Neural progenitor cell (in vitro differentiated cells): ENCODE data around the gene CCDC71L. TPM values are rescaled to one million over a fixed set of nuclear protein-coding genes. Genes with fewer than 3 reads are reported as not detected.

Source experiments
- DNase-seq: peaks from one replicate; pipeline ENCODE4 v3.0.0-alpha.2; 2016; ENCODE audit warnings: low spot score
- H2AFZ ChIP-seq: fragments of 200-600 bp; sonication (generic); replicated peaks from 2 replicates; pipeline ENCODE4 v1.6.1; 2016; ENCODE audit warnings: antibody characterized with exemption
- H3F3A ChIP-seq: fragments of 200-600 bp; sonication (generic); 2 replicates; pipeline ENCODE4 v1.6.1; 2016; ENCODE audit warnings: antibody characterized with exemption, low read depth
- H3K27ac ChIP-seq: fragments of 200-600 bp; sonication (generic); 2 replicates; pipeline ENCODE4 v1.5.1; 2016; ENCODE audit warnings: mild to moderate bottlenecking
- H3K27me3 ChIP-seq: fragments of 200-600 bp; sonication (generic); 2 replicates; pipeline ENCODE4 v1.6.1; 2016; ENCODE audit warnings: mild to moderate bottlenecking, moderate library complexity
- H3K36me3 ChIP-seq: fragments of 200-600 bp; sonication (generic); 2 replicates; pipeline ENCODE4 v1.5.1; 2016
- H3K4me1 ChIP-seq: fragments of 200-600 bp; sonication (generic); 2 replicates; pipeline ENCODE4 v1.6.1; 2016; ENCODE audit warnings: mixed run types
- H3K4me2 ChIP-seq: fragments of 200-600 bp; sonication (generic); 2 replicates; pipeline ENCODE4 v1.6.1; 2016
- H3K4me3 ChIP-seq: fragments of 200-600 bp; sonication (generic); 2 replicates; pipeline ENCODE4 v1.5.1; 2016
- H3K79me2 ChIP-seq: fragments of 200-600 bp; sonication (generic); 2 replicates; pipeline ENCODE4 v1.6.1; 2016; ENCODE audit warnings: low read depth
- H3K9ac ChIP-seq: fragments of 200-600 bp; sonication (generic); 2 replicates; pipeline ENCODE4 v1.6.1; 2016
- H3K9me3 ChIP-seq: fragments of 200-600 bp; sonication (generic); 2 replicates; pipeline ENCODE4 v1.5.1; 2016; ENCODE audit warnings: low read depth
- H4K20me1 ChIP-seq: fragments of 200-600 bp; sonication (generic); 2 replicates; pipeline ENCODE4 v1.6.1; 2016; ENCODE audit warnings: low read depth
- H3K27ac Mint-ChIP-seq: 3 replicates; pipeline ENCODE4 v1.8.0; 2021; ENCODE audit warnings: mixed read lengths
- H3K27me3 Mint-ChIP-seq: 2 replicates; pipeline ENCODE4 v1.8.0; 2022; ENCODE audit warnings: low read depth, mild to moderate bottlenecking, inconsistent platforms, moderate library complexity, mixed read lengths; ENCODE audit not compliant: insufficient read depth
- H3K36me3 Mint-ChIP-seq: 3 replicates; pipeline ENCODE4 v1.8.0; 2021; ENCODE audit warnings: mixed read lengths
- H3K4me1 Mint-ChIP-seq: 3 replicates; pipeline ENCODE4 v1.8.0; 2021; ENCODE audit warnings: mixed read lengths
- H3K4me3 Mint-ChIP-seq: 3 replicates; pipeline ENCODE4 v1.8.0; 2021; ENCODE audit warnings: mild to moderate bottlenecking, moderate library complexity, mixed read lengths
- H3K9me3 Mint-ChIP-seq: 3 replicates; pipeline ENCODE4 v1.8.0; 2020; ENCODE audit warnings: mixed read lengths
- EZH2 ChIP-seq: fragments of 200-600 bp; sonication (generic); IDR thresholded peaks from 2 replicates; pipeline ENCODE4 v1.6.1; 2017; ENCODE audit warnings: antibody characterized with exemption, mild to moderate bottlenecking, moderate library complexity
- EZH2phosphoT487 ChIP-seq: fragments of 200-600 bp; sonication (generic); IDR thresholded peaks from 2 replicates; pipeline ENCODE4 v1.6.1; 2017; ENCODE audit warnings: antibody characterized with exemption
- total RNA-seq: library from RNA; depleted of rRNA; stranded (reverse); fragments of >200 nt; gene quantifications from 2 replicates; pipeline ENCODE4 v1.2.3, GENCODE V29; 2015; ENCODE audit warnings: low replicate concordance
- TF ChIP-seq, protein P1 (sequence below): fragments of 200-600 bp; sonication (generic); IDR thresholded peaks from 2 replicates; pipeline ENCODE4 v1.5.1; 2017; ENCODE audit warnings: antibody characterized with exemption, mild to moderate bottlenecking

Gene CCDC71L
- total RNA-seq, 1 donor from 2014 or later, result 23.8 TPM

DNA sequence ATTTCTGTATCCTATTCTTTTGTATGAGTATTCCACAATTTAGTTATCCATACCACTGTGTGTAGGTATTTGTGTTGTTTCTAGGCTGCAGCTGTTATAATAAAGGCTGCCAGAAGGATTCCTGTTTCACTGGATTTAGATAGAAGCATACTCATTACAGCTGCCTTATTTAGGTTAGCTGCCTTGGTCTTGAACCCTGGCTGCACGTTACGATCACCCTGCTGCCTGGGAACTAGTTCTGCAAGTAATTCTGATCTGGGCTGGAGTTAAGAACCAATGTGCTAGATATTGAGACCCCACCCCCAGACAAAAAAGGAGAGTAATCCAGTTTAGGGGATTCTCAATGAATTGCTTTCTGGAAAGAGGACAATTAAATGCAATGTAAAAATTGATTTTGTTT, 43.1 kb downstream of the CCDC71L start:
- TF ChIP-seq EZH2, result no peak
- no peak for TF ChIP-seq EZH2phosphoT487
- TF ChIP-seq, protein P1, sequence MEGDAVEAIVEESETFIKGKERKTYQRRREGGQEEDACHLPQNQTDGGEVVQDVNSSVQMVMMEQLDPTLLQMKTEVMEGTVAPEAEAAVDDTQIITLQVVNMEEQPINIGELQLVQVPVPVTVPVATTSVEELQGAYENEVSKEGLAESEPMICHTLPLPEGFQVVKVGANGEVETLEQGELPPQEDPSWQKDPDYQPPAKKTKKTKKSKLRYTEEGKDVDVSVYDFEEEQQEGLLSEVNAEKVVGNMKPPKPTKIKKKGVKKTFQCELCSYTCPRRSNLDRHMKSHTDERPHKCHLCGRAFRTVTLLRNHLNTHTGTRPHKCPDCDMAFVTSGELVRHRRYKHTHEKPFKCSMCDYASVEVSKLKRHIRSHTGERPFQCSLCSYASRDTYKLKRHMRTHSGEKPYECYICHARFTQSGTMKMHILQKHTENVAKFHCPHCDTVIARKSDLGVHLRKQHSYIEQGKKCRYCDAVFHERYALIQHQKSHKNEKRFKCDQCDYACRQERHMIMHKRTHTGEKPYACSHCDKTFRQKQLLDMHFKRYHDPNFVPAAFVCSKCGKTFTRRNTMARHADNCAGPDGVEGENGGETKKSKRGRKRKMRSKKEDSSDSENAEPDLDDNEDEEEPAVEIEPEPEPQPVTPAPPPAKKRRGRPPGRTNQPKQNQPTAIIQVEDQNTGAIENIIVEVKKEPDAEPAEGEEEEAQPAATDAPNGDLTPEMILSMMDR, result no peak
- Mint-ChIP-seq H3K36me3 (no peaks in the 10 kb centered on the region), H3K4me1 (peaks cover 5% of the 10 kb centered on the region), H3K27ac (no peak overlapping the region), H3K9me3 (no peaks in the 10 kb centered on the region), H3K4me3 (no peak overlapping the region), H3K27me3 (no peaks in the 10 kb centered on the region)
- no peak overlapping the region for H3K27ac ChIP-seq
- DNase-seq, result no peak
- no peaks in the 10 kb centered on the region for H4K20me1 ChIP-seq
- no peak overlapping the region for H3K9ac ChIP-seq
- no peaks in the 10 kb centered on the region for H3K36me3 ChIP-seq
- H3K9me3 ChIP-seq, result no peaks in the 10 kb centered on the region
- no peak overlapping the region for H2AFZ ChIP-seq
- H3K4me1 ChIP-seq, result no peaks in the 10 kb centered on the region
- no peaks in the 10 kb centered on the region for H3F3A ChIP-seq
- no peak overlapping the region for H3K4me3 ChIP-seq
- H3K4me2 ChIP-seq, result no peak overlapping the region
- no peaks in the 10 kb centered on the region for H3K27me3 ChIP-seq
- no peaks in the 10 kb centered on the region for H3K79me2 ChIP-seq

GRCh38 chr7:106616708-106617051, 44.3 kb downstream of the CCDC71L start:
- peaks cover 5% of the 10 kb centered on the region for H3K4me1 Mint-ChIP-seq
- Histone ChIP-seq H3K79me2 (no peaks in the 10 kb centered on the region), H3K9ac (no peak overlapping the region), H4K20me1 (no peaks in the 10 kb centered on the region), H2AFZ (no peak overlapping the region), H3K9me3 (no peaks in the 10 kb centered on the region), H3K4me1 (no peaks in the 10 kb centered on the region), H3K4me3 (no peak overlapping the region), H3K27ac (no peak overlapping the region), H3K36me3 (no peaks in the 10 kb centered on the region), H3F3A (no peaks in the 10 kb centered on the region), H3K27me3 (no peaks in the 10 kb centered on the region), H3K4me2 (no peak overlapping the region)
- no peaks in the 10 kb centered on the region for H3K27me3 Mint-ChIP-seq
- H3K36me3 Mint-ChIP-seq, result no peaks in the 10 kb centered on the region
- H3K9me3 Mint-ChIP-seq, result peaks cover 2% of the 10 kb centered on the region
- no peak overlapping the region for H3K27ac Mint-ChIP-seq
- no peak for DNase-seq
- H3K4me3 Mint-ChIP-seq, result no peak overlapping the region
- TF ChIP-seq EZH2 (no peak), EZH2phosphoT487 (no peak)
- TF ChIP-seq, protein P1, result no peak

DNA sequence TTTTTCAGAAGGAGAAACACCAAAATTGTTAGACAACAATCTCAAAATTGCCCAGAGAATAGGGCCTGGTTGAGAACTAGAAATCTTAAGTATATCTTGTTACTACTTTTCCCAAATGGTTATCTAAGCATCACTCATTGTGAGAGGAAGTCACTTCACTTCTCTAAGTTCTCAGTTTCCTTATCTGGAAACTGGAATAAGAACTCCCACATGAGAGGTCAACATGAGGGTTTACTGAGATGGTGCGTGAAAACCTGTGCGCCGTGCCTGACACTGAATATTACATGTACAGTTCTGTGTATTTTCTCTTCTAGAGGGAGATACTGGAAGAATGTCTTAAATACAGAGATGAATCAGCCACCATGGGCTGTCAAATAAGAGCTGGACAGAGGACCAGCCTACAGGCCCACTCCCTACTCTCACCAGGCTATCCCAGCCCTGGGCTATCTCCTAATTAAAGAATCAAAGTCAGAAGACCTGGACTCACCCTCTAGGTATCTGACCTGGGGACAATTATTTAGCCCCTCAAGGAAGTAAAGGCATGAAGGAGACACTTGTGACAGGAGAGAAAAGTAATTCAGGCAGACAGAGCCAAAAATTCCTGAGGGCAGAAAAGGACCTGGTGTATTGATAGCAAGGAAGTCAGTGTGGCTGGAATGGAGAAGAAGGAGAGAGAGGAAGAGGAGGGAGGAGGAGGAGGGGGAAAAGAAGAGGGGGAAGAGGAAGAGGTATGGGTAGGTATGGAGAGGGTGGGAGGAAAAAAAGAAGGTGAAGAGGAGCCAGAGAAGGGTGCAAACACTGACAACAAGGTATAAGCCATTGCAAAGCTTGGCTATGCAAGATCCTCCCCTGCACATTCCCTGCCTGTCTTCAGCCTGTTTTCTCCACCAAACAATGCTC, 44.9 kb downstream of the CCDC71L start:
- H3K27ac Mint-ChIP-seq, result no peak overlapping the region
- no peaks in the 10 kb centered on the region for H3K27me3 ChIP-seq
- no peaks in the 10 kb centered on the region for H3K4me1 ChIP-seq
- H3K27me3 Mint-ChIP-seq, result no peaks in the 10 kb centered on the region
- no peaks in the 10 kb centered on the region for H3K36me3 Mint-ChIP-seq
- TF ChIP-seq EZH2 (no peak), EZH2phosphoT487 (no peak)
- TF ChIP-seq, protein P1, result no peak
- no peak overlapping the region for H2AFZ ChIP-seq
- no peak for DNase-seq
- no peak overlapping the region for H3K27ac ChIP-seq
- no peak overlapping the region for H3K4me2 ChIP-seq
- no peaks in the 10 kb centered on the region for H4K20me1 ChIP-seq
- peaks cover 7% of the 10 kb centered on the region for H3K4me1 Mint-ChIP-seq
- no peaks in the 10 kb centered on the region for H3K9me3 ChIP-seq
- H3K4me3 Mint-ChIP-seq, result no peak overlapping the region
- H3K79me2 ChIP-seq, result no peaks in the 10 kb centered on the region
- H3K9me3 Mint-ChIP-seq, result peaks cover 2% of the 10 kb centered on the region
- no peaks in the 10 kb centered on the region for H3K36me3 ChIP-seq
- no peaks in the 10 kb centered on the region for H3F3A ChIP-seq
- H3K4me3 ChIP-seq, result no peak overlapping the region
- H3K9ac ChIP-seq, result no peak overlapping the region
